ENCODE data around the gene NDRG4. TPM values are rescaled to one million over a fixed set of nuclear protein-coding genes. Genes with fewer than 3 reads are reported as not detected.

Gene NDRG4
- total and polyA plus RNA-seq, 4 donors = 5.3 to 18.7 (median 14.2) TPM

GRCh38 chr16:58543685-58544084 is 43.7 kb downstream of the NDRG4 start:
- Histone ChIP-seq H3K27me3 (ENCODE audit: control insufficient read depth in 3 of 3, insufficient read depth in 3 of 3, low read length in 2 of 3) (no peaks in the 10 kb centered on the region), H3K4me1 (ENCODE audit: control insufficient read depth in 5 of 5, insufficient read depth in 5 of 5, low read length in 5 of 5) (peaks cover 0 to 5% (median 0%) of the 10 kb centered on the region in 5 donors), H3K9me3 (ENCODE audit: control insufficient read depth in 4 of 4, insufficient read depth in 3 of 4, low read length in 3 of 4) (no peaks in the 10 kb centered on the region), H3K36me3 (ENCODE audit: control insufficient read depth in 4 of 4, insufficient read depth in 4 of 4, low read length in 4 of 4) (peaks cover 34 to 69% (median 57%) of the 10 kb centered on the region in 4 donors), H3K27ac (ENCODE audit: low read depth in 1 of 2, low read length in 1 of 2) (no peak overlapping the region), H3K9ac (ENCODE audit: insufficient read depth in 1 of 2, low read length in 2 of 2) (no peak overlapping the region), H3K4me3 (no peak overlapping the region)
- TF ChIP-seq CTCF (IDR thresholded peaks at IDR 0.05; ENCODE audit: control extremely low read depth, extremely low read depth) = no peak
- WGBS, 2 donors = 93 to 95% methylated on average over 8 of the region's 8 CpGs
- no peak for DNase-seq
- ATAC-seq (ENCODE audit: insufficient read depth, low FRiP score) = no peak

- H3K9ac ChIP-seq (ENCODE audit: insufficient read depth in 1 of 2, low read length in 2 of 2) = no peak overlapping the region
- ATAC-seq (ENCODE audit: insufficient read depth, low FRiP score) (no peak), DNase-seq (no peak)
- H3K27me3 ChIP-seq (ENCODE audit: control insufficient read depth in 3 of 3, insufficient read depth in 3 of 3, low read length in 2 of 3) = no peaks in the 10 kb centered on the region
- peaks cover 22 to 63% (median 43%) of the 10 kb centered on the region in 4 donors for H3K36me3 ChIP-seq (ENCODE audit: control insufficient read depth in 4 of 4, insufficient read depth in 4 of 4, low read length in 4 of 4)
- 73 to 85% methylated on average over 2 of the region's 2 CpGs for WGBS, 2 donors
- no peak for TF ChIP-seq CTCF (IDR thresholded peaks at IDR 0.05; ENCODE audit: control extremely low read depth, extremely low read depth)
- no peaks in the 10 kb centered on the region for H3K9me3 ChIP-seq (ENCODE audit: control insufficient read depth in 4 of 4, insufficient read depth in 3 of 4, low read length in 3 of 4)
- no peak overlapping the region for H3K4me3 ChIP-seq
- H3K4me1 ChIP-seq (ENCODE audit: control insufficient read depth in 5 of 5, insufficient read depth in 5 of 5, low read length in 5 of 5) = peaks cover 0 to 5% (median 0%) of the 10 kb centered on the region in 5 donors
- no peak overlapping the region for H3K27ac ChIP-seq (ENCODE audit: low read depth in 1 of 2, low read length in 1 of 2)
These were observed 48.4 kb downstream of the NDRG4 start for GRCh38 chr16:58548378-58548777.

- H3K36me3 ChIP-seq (ENCODE audit: control insufficient read depth in 4 of 4, insufficient read depth in 4 of 4, low read length in 4 of 4) = peaks cover 19 to 62% (median 34%) of the 10 kb centered on the region in 4 donors
- no peaks in the 10 kb centered on the region for H3K27me3 ChIP-seq (ENCODE audit: control insufficient read depth in 3 of 3, insufficient read depth in 3 of 3, low read length in 2 of 3)
- TF ChIP-seq CTCF (IDR thresholded peaks at IDR 0.05; ENCODE audit: control extremely low read depth, extremely low read depth) = no peak
- no peak overlapping the region for H3K27ac ChIP-seq (ENCODE audit: low read depth in 1 of 2, low read length in 1 of 2)
- H3K4me3 ChIP-seq = no peak overlapping the region
- H3K4me1 ChIP-seq (ENCODE audit: control insufficient read depth in 5 of 5, insufficient read depth in 5 of 5, low read length in 5 of 5) = peaks cover 0 to 5% (median 0%) of the 10 kb centered on the region in 5 donors
- no peaks in the 10 kb centered on the region for H3K9me3 ChIP-seq (ENCODE audit: control insufficient read depth in 4 of 4, insufficient read depth in 3 of 4, low read length in 3 of 4)
- 79 to 87% methylated on average over 3 of the region's 3 CpGs for WGBS, 2 donors
- ATAC-seq (ENCODE audit: insufficient read depth, low FRiP score) = no peak
- no peak overlapping the region for H3K9ac ChIP-seq (ENCODE audit: insufficient read depth in 1 of 2, low read length in 2 of 2)
- peak in 1 of 3 donors; percentile 2 for DNase-seq
These were observed 51.6 kb downstream of the NDRG4 start for GRCh38 chr16:58551496-58551895.

- DNase-seq = no peak
- Histone ChIP-seq H3K27me3 (ENCODE audit: control insufficient read depth in 3 of 3, insufficient read depth in 3 of 3, low read length in 2 of 3) (no peaks in the 10 kb centered on the region), H3K9ac (ENCODE audit: insufficient read depth in 1 of 2, low read length in 2 of 2) (no peak overlapping the region), H3K4me1 (ENCODE audit: control insufficient read depth in 5 of 5, insufficient read depth in 5 of 5, low read length in 5 of 5) (peaks cover 0 to 3% (median 0%) of the 10 kb centered on the region in 5 donors), H3K9me3 (ENCODE audit: control insufficient read depth in 4 of 4, insufficient read depth in 3 of 4, low read length in 3 of 4) (no peaks in the 10 kb centered on the region), H3K36me3 (ENCODE audit: control insufficient read depth in 4 of 4, insufficient read depth in 4 of 4, low read length in 4 of 4) (peaks cover 22 to 66% (median 25%) of the 10 kb centered on the region in 4 donors), H3K4me3 (no peak overlapping the region), H3K27ac (ENCODE audit: low read depth in 1 of 2, low read length in 1 of 2) (no peak overlapping the region)
- TF ChIP-seq CTCF (IDR thresholded peaks at IDR 0.05; ENCODE audit: control extremely low read depth, extremely low read depth) = no peak
- ATAC-seq (ENCODE audit: insufficient read depth, low FRiP score) = no peak
- 86 to 93% methylated on average over 2 of the region's 2 CpGs for WGBS, 2 donors
These were observed 56.7 kb downstream of the NDRG4 start for GRCh38 chr16:58556678-58557077.

Measured in lung (tissue), 12 donors.